AG10803 (cell line): ENCODE results near the gene WFDC5.
A peak's percentile ranks its signal among the peaks of the same experiment; 100 is the strongest.

ENCODE experiments used
- DNase-seq: peaks from one replicate; pipeline ENCODE4 v3.0.0; 2010; ENCODE audit warnings: low read depth
- H3K4me3 ChIP-seq: 2 replicates; pipeline ENCODE4 v1.5.1; 2011; ENCODE audit warnings: mild to moderate bottlenecking, low read length, control low read depth
- CTCF ChIP-seq: conservative IDR thresholded peaks from 2 replicates; pipeline ENCODE4 v1.5.1; 2011; ENCODE audit warnings: mild to moderate bottlenecking, low read length, control low read depth, inconsistent platforms

Gene WFDC5

GRCh38 chr20:45115386-45115774 lies 406 bp upstream of the WFDC5 start:
- no peak for TF ChIP-seq CTCF
- H3K4me3 ChIP-seq, result no peak overlapping the region
- DNase-seq, result no peak

GRCh38 chr20:45113865-45114264 lies 1.1 kb downstream of the WFDC5 start:
- no peak for TF ChIP-seq CTCF
- no peak for DNase-seq
- no peak overlapping the region for H3K4me3 ChIP-seq

GRCh38 chr20:45112754-45113153 lies 2.2 kb downstream of the WFDC5 start:
- DNase-seq, result no peak
- TF ChIP-seq CTCF, result no peak
- H3K4me3 ChIP-seq, result no peak overlapping the region

GRCh38 chr20:45111799-45112471 lies 3.0 kb downstream of the WFDC5 start:
- H3K4me3 ChIP-seq, result no peak overlapping the region
- TF ChIP-seq CTCF, result peak; percentile 54
- DNase-seq, result no peak

GRCh38 chr20:45111285-45111684 lies 3.7 kb downstream of the WFDC5 start:
- no peak for DNase-seq
- H3K4me3 ChIP-seq, result no peak overlapping the region
- TF ChIP-seq CTCF, result no peak

GRCh38 chr20:45110301-45110700 lies 4.7 kb downstream of the WFDC5 start:
- no peak for TF ChIP-seq CTCF
- no peak for DNase-seq
- no peak overlapping the region for H3K4me3 ChIP-seq

GRCh38 chr20:45109634-45110033 lies 5.3 kb downstream of the WFDC5 start:
- TF ChIP-seq CTCF, result no peak

More at GRCh38 chr20:45109634-45110033, 5.3 kb downstream of the WFDC5 start:
- DNase-seq, result no peak
- no peak overlapping the region for H3K4me3 ChIP-seq
